HL-60 (cell line): Measurements from ENCODE around the gene TMEM9.

Experiments used
- CTCF ChIP-seq: IDR thresholded peaks from one replicate; pipeline ENCODE4 v1.5.1; 2011; ENCODE audit warnings: low read length, control low read depth, inconsistent platforms; ENCODE audit not compliant: insufficient read depth
- REST ChIP-seq: IDR thresholded peaks from 2 replicates; pipeline ENCODE4 v1.6.1; 2012; ENCODE audit warnings: low read depth; ENCODE audit not compliant: insufficient replicate concordance

- TF ChIP-seq CTCF (no peak), REST (no peak)
Measured at GRCh38 chr1:201092738-201093137, 61.5 kb downstream of the TMEM9 start.
